ENCODE results near the gene PLSCR5. TPM values are rescaled to one million over a fixed set of nuclear protein-coding genes. Genes with fewer than 3 reads are reported as not detected.

Gene PLSCR5
- total RNA-seq, 2 experiments from 2014 or later, result not detected

DNA sequence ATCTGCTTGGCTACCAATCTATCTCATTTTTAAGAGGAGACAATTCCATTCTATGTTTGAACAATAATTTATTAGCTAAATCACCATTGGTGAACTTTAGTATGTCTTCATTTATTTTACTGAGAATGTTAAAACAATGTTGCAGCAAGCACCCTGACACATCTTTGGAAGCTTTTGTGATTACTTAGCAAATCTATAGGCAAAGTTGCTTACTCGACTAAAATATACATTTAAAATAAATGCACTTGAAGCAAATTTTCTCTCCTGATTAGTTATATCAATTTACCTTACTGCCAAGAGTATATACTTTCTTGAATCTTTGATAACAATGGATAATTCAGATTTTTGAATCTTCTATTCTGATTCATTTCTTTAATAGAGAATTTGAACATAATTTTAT, 31.0 kb downstream of the PLSCR5 start:
- POLR2A ChIA-PET, result no interaction called here
- no peak for ATAC-seq (ENCODE audit: low read depth)
- Mint-ChIP-seq H3K4me3 (no peak overlapping the region), H3K36me3 (no peaks in the 10 kb centered on the region), H3K4me1 (peaks cover 1% of the 10 kb centered on the region), H3K9me3 (no peaks in the 10 kb centered on the region), H3K27me3 (peaks cover 13% of the 10 kb centered on the region), H3K27ac (no peak overlapping the region)
- DNase-seq, result no peak

DNA sequence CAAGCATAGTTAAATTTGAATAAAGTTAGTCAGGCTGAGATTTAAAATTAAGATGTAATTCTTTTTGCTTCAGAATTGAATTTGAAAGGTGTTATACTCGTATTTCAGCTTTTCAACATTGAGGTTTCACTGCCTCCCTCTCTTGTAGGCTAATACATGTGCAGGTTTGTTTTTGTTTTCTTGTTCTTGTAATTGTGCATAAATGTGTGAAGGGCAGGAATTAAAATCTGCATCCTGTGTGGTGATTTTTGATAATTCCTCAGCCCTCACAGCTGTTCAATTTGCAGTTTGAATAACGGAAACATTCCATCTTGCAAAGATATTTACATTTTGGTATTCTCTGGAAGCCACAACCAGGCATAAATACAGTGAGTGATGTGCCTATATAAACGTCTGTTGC, 35.8 kb downstream of the PLSCR5 start:
- Mint-ChIP-seq H3K27ac (no peak overlapping the region), H3K9me3 (peaks cover 2% of the 10 kb centered on the region), H3K36me3 (no peaks in the 10 kb centered on the region), H3K4me3 (no peak overlapping the region), H3K4me1 (no peaks in the 10 kb centered on the region), H3K27me3 (peaks cover 7% of the 10 kb centered on the region)
- POLR2A ChIA-PET, result interaction anchor here (0.6 kb wide), 1 partner anchor 15 kb away, joined by 4 read pairs; no protein-coding TSS in a partner anchor
- ATAC-seq (ENCODE audit: low read depth) (no peak), DNase-seq (no peak)

DNA sequence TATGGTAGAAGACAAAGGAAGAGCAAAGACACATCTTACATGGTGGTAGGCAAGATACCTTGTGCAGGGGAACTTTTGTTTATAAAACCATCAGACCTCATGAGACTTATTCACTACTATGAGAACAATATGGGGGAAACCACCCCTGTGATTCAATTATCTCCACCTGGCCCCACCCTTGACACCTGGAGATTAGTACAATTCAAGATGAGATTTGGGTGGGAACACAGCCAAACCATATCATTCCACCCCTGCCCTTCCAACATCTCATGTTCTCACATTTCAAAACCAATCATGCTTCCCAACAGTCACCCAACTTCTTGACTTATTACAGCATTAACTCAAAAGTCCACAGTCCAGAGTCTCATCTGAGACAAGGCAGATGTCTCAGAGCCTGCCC, 39.0 kb downstream of the PLSCR5 start:
- Mint-ChIP-seq H3K4me1 (no peaks in the 10 kb centered on the region), H3K9me3 (peaks cover 4% of the 10 kb centered on the region), H3K4me3 (no peak overlapping the region), H3K27ac (no peak overlapping the region), H3K27me3 (peaks cover 5% of the 10 kb centered on the region), H3K36me3 (no peaks in the 10 kb centered on the region)
- ATAC-seq (ENCODE audit: low read depth) (no peak), DNase-seq (no peak)
- POLR2A ChIA-PET, result no interaction called here

DNA sequence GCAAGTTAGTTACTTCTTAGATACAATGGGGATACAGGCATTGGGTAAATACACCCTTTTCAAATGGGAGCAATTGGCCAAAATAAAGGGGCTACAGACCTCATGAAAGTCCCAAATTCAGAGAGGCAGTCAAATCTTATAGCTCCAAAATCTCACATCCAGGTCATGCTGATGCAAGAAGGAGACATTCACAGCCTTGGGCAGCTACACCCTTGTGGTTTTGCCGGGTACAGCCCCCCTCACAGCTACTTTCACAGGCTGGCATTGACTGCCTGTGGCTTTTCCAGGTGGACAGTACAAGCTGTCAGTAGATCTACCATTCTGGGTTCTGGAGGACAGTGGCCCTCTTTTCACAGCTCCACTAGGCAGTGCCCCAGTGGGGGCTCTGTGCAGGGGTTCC, 43.3 kb downstream of the PLSCR5 start:
- POLR2A ChIA-PET, result no interaction called here
- H3K36me3 Mint-ChIP-seq, result no peaks in the 10 kb centered on the region
- no peak for ATAC-seq (ENCODE audit: low read depth)
- no peak overlapping the region for H3K4me3 Mint-ChIP-seq
- H3K27me3 Mint-ChIP-seq, result no peaks in the 10 kb centered on the region
- no peaks in the 10 kb centered on the region for H3K4me1 Mint-ChIP-seq
- peaks cover 4% of the 10 kb centered on the region for H3K9me3 Mint-ChIP-seq
- H3K27ac Mint-ChIP-seq, result no peak overlapping the region
- no peak for DNase-seq

DNA sequence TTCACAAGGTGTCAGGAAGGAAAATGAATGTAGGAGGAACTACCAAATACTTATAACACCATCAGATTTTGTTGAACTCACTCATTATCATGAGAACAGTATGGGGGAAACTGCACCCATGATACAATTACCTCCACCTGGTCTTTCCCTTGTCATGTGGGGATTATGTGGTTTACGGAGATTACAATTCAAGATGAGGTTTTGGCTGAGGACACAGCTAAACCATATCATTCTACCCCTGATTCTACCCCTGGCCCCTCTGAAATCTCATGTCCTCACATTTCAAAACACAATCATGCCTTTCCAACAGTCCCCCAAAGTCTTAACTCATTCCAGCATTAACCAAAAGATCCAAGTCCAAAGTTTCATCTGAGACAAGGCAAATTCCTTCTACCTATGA, 43.7 kb downstream of the PLSCR5 start:
- H3K27ac Mint-ChIP-seq, result no peak overlapping the region
- POLR2A ChIA-PET, result no interaction called here
- H3K27me3 Mint-ChIP-seq, result no peaks in the 10 kb centered on the region
- ATAC-seq (ENCODE audit: low read depth) (no peak), DNase-seq (no peak)
- peaks cover 4% of the 10 kb centered on the region for H3K9me3 Mint-ChIP-seq
- no peak overlapping the region for H3K4me3 Mint-ChIP-seq
- no peaks in the 10 kb centered on the region for H3K4me1 Mint-ChIP-seq
- no peaks in the 10 kb centered on the region for H3K36me3 Mint-ChIP-seq

DNA sequence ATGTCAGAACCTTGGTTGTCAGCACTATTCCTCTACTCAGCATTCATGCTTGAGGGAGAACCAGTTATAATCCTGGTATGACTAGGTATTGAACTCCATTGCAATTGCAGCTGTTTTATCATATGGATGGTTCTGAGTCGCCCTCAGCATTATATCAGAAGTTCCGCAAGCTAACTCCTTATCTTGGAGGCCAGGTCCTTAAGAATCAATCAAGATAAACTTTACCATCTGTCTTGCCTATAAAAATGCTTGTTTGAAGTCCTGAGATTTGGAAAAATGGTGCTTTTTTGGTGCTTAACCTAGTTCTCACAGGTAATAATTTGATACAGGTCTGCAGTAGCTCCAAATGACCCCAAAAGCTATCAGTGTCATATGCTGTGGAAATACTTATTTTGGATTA, 44.5 kb downstream of the PLSCR5 start:
- POLR2A ChIA-PET, result no interaction called here
- peaks cover 5% of the 10 kb centered on the region for H3K9me3 Mint-ChIP-seq
- DNase-seq (no peak), ATAC-seq (ENCODE audit: low read depth) (no peak)
- H3K4me1 Mint-ChIP-seq, result no peaks in the 10 kb centered on the region
- H3K27me3 Mint-ChIP-seq, result no peaks in the 10 kb centered on the region
- peaks cover 4% of the 10 kb centered on the region for H3K36me3 Mint-ChIP-seq
- H3K4me3 Mint-ChIP-seq, result no peak overlapping the region
- H3K27ac Mint-ChIP-seq, result no peak overlapping the region

DNA sequence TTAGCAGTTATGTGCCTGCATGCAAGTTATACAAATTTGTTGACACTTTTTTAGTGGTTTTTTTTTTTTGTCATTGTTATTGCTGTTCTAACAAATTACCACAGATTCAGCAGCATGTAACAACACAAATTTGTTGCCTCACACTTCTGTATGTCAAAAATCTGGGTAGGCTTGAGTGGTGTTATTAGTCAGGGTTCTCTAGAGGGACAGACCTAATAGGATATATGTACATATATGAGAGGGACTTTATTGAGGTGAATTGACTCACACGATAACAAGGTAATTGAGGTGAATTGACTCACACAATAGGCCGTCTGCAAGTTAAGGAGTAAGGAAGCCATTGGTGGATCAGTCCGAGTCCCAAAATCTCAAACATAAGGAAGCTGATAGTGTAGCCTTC, 45.8 kb downstream of the PLSCR5 start:
- no peak overlapping the region for H3K4me3 Mint-ChIP-seq
- ATAC-seq (ENCODE audit: low read depth), result no peak
- no peaks in the 10 kb centered on the region for H3K27me3 Mint-ChIP-seq
- no peak for DNase-seq
- no peak overlapping the region for H3K27ac Mint-ChIP-seq
- peaks cover 4% of the 10 kb centered on the region for H3K36me3 Mint-ChIP-seq
- POLR2A ChIA-PET, result no interaction called here
- H3K4me1 Mint-ChIP-seq, result peaks cover 2% of the 10 kb centered on the region
- peaks cover 5% of the 10 kb centered on the region for H3K9me3 Mint-ChIP-seq

DNA sequence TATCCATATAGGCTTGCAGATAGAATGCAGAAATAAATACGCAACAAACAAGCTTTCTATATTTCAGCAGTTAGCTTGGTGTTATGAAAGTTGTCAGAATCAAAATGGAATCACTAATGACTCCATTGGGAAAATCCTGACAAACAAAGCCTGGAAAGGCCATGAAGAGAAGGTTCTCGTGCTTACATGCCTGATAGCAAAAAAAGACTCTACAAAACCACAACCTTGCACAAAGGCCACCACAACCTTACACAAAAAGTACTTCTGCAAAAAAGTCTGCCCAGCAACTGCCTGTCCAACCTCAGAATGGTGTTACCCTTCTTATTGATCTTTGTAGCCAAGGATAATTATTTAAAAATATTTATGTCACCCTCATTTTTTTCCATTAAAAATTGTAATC, 46.4 kb downstream of the PLSCR5 start:
- Mint-ChIP-seq H3K4me3 (no peak overlapping the region), H3K36me3 (peaks cover 4% of the 10 kb centered on the region), H3K4me1 (peaks cover 8% of the 10 kb centered on the region), H3K27ac (no peak overlapping the region), H3K27me3 (no peaks in the 10 kb centered on the region), H3K9me3 (peaks cover 5% of the 10 kb centered on the region)
- no peak for ATAC-seq (ENCODE audit: low read depth)
- POLR2A ChIA-PET, result no interaction called here
- no peak for DNase-seq

DNA sequence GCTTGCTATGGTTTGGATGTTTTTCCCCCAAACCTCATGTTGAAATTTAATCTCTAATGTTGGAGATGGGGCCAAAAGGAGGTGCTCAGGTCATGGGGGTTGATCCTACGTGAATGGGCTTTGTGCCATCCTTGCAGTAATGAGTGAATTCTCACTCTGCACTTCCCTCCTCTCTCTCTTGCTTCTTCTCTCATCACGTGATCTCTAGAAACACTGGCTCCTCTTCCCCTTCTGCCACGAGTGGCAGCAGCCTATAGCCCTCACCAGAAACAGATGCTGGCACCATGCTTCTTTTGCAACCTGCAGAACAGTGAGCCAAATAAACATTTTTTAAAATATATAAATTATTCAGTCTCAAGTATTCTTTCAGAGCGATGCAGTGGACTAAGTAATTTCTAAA, 47.4 kb downstream of the PLSCR5 start:
- H3K36me3 Mint-ChIP-seq, result peaks cover 4% of the 10 kb centered on the region
- H3K4me3 Mint-ChIP-seq, result no peak overlapping the region
- no peaks in the 10 kb centered on the region for H3K27me3 Mint-ChIP-seq
- peaks cover 3% of the 10 kb centered on the region for H3K9me3 Mint-ChIP-seq
- DNase-seq (no peak), ATAC-seq (ENCODE audit: low read depth) (no peak)
- no peak overlapping the region for H3K27ac Mint-ChIP-seq
- POLR2A ChIA-PET, result interaction anchor here (0.6 kb wide), 1 partner anchor 88 kb away, joined by 3 read pairs; the partner anchor contains the start of gene PLSCR2
- peaks cover 18% of the 10 kb centered on the region for H3K4me1 Mint-ChIP-seq

DNA sequence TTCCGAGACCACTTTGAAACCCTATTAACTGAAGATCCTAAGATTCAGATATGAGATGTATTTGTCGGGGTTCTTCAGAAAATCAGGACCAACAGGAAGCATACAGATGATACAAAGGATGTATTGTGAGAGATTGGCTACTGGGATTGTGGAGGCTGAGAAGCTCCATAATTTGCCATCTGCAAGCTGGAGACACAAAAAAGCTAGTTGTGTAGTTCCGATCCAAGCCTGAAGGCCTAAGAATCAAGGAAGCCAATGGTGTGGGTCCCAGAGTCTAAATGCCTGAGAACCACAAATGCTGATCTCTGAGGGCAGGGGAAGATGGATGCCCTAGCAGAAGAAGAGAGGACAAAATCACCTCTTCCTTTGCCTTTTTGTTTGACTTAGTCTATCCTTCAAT, 49.8 kb downstream of the PLSCR5 start:
- H3K4me1 Mint-ChIP-seq, result peaks cover 34% of the 10 kb centered on the region
- no peak overlapping the region for H3K4me3 Mint-ChIP-seq
- H3K36me3 Mint-ChIP-seq, result peaks cover 4% of the 10 kb centered on the region
- POLR2A ChIA-PET, result interaction anchor here (3.2 kb wide), 1 partner anchor 11 kb away, joined by 31 read pairs; the partner anchor contains the start of gene PLSCR1
- no peak for ATAC-seq (ENCODE audit: low read depth)
- no peak for DNase-seq
- H3K27ac Mint-ChIP-seq, result no peak overlapping the region
- H3K9me3 Mint-ChIP-seq, result peaks cover 3% of the 10 kb centered on the region
- H3K27me3 Mint-ChIP-seq, result no peaks in the 10 kb centered on the region

DNA sequence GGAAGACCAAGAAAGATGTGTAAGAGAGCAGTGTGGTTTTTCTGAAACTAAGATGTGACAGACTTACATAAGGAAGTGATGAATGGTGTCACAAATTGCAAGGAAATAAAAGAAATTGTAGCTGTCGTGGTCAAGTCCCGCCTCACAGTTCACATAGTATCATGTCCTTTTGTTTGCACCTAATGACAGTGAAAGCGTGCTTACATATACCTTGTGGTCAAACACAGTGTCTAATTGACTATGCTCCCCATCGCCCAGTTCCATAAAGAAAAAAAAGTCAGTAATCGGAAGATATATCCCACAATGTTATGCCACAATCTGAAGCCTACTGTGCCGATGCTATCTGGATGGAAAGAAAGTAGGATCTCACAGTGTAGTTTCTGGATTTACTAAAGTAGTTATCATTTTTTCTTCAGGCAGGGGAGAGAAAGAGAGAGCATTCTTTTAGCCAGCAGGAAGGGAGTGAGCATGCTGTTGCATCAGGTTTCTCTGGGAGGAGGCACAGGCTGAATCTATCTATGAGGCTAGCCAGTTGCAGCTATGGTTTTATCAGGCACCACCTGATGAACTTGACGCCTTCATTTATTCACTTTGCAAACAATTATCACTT, 50.9 kb downstream of the PLSCR5 start:
- H3K36me3 Mint-ChIP-seq, result peaks cover 4% of the 10 kb centered on the region
- ATAC-seq (ENCODE audit: low read depth) (peak; percentile 36), DNase-seq (no peak)
- H3K4me1 Mint-ChIP-seq, result peaks cover 39% of the 10 kb centered on the region
- no peaks in the 10 kb centered on the region for H3K27me3 Mint-ChIP-seq
- H3K9me3 Mint-ChIP-seq, result peaks cover 3% of the 10 kb centered on the region
- peak overlapping the region; percentile 47 for H3K4me3 Mint-ChIP-seq
- POLR2A ChIA-PET, result interaction anchor here (0.5 to 3.2 kb wide), 3 partner anchors 10 to 15 kb away, joined by 3 to 31 read pairs (median 4); partner anchors contain the start of gene PLSCR1
- peak overlapping the region; percentile 74 for H3K27ac Mint-ChIP-seq

DNA sequence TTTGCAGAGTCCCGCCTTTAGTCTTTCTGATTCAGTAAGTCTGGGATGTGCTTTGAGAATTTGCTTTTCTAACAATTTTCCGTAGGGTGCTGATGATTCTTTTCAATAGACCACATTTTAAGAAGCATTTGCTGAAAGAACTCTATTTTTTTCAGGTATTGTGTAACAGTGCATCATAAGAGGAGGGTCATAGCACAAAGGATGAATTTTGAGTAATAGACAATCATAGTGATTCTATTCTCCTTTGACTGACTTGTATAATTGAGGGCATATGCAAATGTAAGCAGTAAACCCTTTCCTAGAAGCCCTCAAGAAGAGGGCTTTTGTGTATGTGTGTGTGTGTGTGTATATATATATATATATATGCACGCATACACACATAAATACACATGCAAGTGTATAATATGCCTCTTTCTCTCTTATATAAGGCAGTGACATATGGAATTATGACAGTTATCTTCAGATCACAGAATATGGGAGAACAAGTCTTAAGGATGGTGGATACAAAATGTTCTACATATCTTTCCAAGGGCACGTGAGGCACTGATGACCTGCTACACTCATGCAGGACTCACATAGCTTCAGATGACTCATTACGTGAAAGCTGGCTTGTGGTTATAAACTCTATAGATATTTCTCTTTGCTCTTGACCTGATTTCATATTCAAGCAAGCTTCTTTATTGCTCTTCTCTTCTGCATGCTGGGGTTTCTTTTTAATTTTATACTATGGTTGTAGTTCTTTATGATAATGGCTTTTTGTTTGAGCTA, 54.2 kb downstream of the PLSCR5 start:
- H3K27me3 Mint-ChIP-seq, result no peaks in the 10 kb centered on the region
- H3K36me3 Mint-ChIP-seq, result peaks cover 4% of the 10 kb centered on the region
- peaks cover 3% of the 10 kb centered on the region for H3K9me3 Mint-ChIP-seq
- ATAC-seq (ENCODE audit: low read depth), result peak; percentile 68
- POLR2A ChIA-PET, result interaction anchor here (0.6 to 0.7 kb wide), 2 partner anchors 17 to 53 kb away, joined by 3 to 5 read pairs; no protein-coding TSS in a partner anchor
- H3K4me3 Mint-ChIP-seq, result peak overlapping the region; percentile 88
- peaks cover 65% of the 10 kb centered on the region for H3K4me1 Mint-ChIP-seq
- H3K27ac Mint-ChIP-seq, result peak overlapping the region; percentile 86
- no peak for DNase-seq

DNA sequence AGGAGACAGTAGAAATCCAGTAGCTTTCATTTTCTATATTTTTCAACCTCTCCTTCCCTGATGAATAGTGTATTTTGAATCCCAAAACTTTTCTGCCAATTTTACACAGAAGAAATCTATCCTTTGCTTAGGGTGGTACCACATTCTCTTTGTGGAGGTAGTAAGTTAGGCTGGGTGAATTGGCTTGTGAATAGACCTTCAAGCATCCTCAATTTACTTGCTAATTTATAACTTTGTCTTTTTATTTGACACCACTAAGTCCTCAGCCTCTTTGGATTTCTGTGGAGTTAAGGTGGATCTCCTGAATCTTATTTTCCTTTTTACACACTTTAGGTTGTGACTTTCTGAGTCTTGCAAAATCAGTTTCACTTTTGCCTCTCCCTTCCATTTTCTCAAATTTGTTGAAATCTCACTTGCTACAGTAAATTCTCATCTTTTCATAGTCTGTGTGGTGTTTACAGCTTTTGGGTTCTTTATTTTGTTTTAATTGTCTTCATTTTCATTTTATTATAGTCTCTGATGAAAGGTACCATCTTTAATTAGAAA, 55.0 kb downstream of the PLSCR5 start:
- Mint-ChIP-seq H3K4me3 (peak overlapping the region; percentile 88), H3K4me1 (peaks cover 69% of the 10 kb centered on the region), H3K27ac (peak overlapping the region; percentile 86), H3K36me3 (peaks cover 3% of the 10 kb centered on the region), H3K27me3 (no peaks in the 10 kb centered on the region), H3K9me3 (no peaks in the 10 kb centered on the region)
- POLR2A ChIA-PET, result interaction anchor here (1.3 kb wide), 1 partner anchor 12 kb away, joined by 4 read pairs; no protein-coding TSS in a partner anchor
- no peak for ATAC-seq (ENCODE audit: low read depth)
- DNase-seq, result no peak

Data from activated naive CD8-positive, alpha-beta T cell treated with anti-CD3 and anti-CD28 coated beads, Interleukin-2, amount 10 ng/mL, durations not matched to agents 7 days and 5 days (primary cell).